Activated B cell treated with CpG ODN at 0.5 μM for 24 hours (primary cell): ENCODE measurements around the gene ADCK2. TPM values are rescaled to one million over a fixed set of nuclear protein-coding genes. Genes with fewer than 3 reads are reported as not detected.

ENCODE experiments used
- ATAC-seq: fragments of 200-7000 bp; cut with Tn5 transposase; one replicate; pipeline ENCODE4 v1.10.0; 2021; ENCODE audit warnings: low read depth, mild to moderate bottlenecking, moderate library complexity
- CTCF ChIA-PET: fragments of 350-600 bp; sonication (Branson Sonifier 250); formaldehyde crosslinking; loops from one replicate; lab custom pipeline; 2021; ENCODE audit warnings: antibody characterized with exemption; lab: Charles Lee
- POLR2A ChIA-PET: fragments of 350-600 bp; sonication (Branson Sonifier 250); formaldehyde crosslinking; loops from one replicate; lab custom pipeline; 2021; ENCODE audit warnings: antibody characterized with exemption; lab: Charles Lee
- DNase-seq: peaks from one replicate; pipeline ENCODE4 v3.0.0; 2022
- H3K27ac Mint-ChIP-seq: one replicate; pipeline ENCODE4 v1.8.0; 2020; ENCODE audit warnings: mixed read lengths
- H3K27me3 Mint-ChIP-seq: one replicate; pipeline ENCODE4 v1.8.0; 2021; ENCODE audit warnings: mixed read lengths
- H3K36me3 Mint-ChIP-seq: one replicate; pipeline ENCODE4 v1.8.0; 2021; ENCODE audit warnings: low read depth, mixed read lengths
- H3K4me1 Mint-ChIP-seq: one replicate; pipeline ENCODE4 v1.8.0; 2021; ENCODE audit warnings: mixed read lengths
- H3K4me3 Mint-ChIP-seq: one replicate; pipeline ENCODE4 v1.8.0; 2020; ENCODE audit warnings: mild to moderate bottlenecking, mixed read lengths
- H3K9me3 Mint-ChIP-seq: one replicate; pipeline ENCODE4 v1.8.0; 2020; ENCODE audit warnings: mixed read lengths
- intact Hi-C: fragments of 100-400 bp; cut with micrococcal nuclease; formaldehyde crosslinking; loops from one replicate; pipeline ENCODE4 v1.15.1; 2024
- total RNA-seq: library from RNA; stranded (reverse); gene quantifications from 2 replicates; pipeline ENCODE4 v1.2.3, GENCODE V29; 2022
- TF ChIP-seq, protein P1 (sequence below): fragments of 200-600 bp; IDR thresholded peaks from one replicate; pipeline ENCODE4 v1.8.0; 2022; ENCODE audit warnings: antibody characterized with exemption, mild to moderate bottlenecking

ADCK2 gene
- total RNA-seq, 1 donor from 2014 or later, result 19.1 TPM

DNA sequence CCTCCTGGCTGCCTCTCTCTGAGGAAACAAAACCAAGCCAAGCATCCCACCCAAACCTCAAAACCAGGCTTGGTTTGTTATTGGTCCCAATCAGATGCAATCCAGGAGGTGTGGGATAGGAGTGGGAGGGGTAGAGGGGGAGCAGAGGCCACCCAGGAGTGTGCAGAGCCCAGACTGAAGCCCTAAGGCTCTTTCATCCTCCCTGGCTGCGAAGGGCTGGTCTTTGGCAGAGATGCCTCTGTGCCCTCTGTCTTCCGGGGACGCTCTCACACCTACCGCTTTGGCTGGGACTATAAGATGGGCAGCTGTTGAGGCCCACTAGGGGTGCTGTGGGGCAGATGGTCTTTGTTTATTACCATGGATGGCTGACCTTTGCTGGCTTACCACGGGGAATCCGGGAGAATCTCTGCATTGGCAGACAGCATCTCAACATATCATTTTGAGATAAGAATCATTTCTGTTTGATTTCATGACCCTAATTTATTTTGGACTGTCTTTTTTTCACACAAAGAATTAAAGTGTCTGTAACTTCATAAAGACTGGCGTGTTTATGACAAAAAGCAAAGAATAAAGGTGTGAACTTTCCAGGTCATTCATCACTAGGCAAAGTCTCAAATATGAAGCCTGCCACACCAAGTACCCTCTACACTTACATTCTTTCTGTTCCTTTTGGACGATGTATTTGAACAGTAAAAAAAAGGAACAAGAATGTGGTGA, 25.7 kb upstream of the ADCK2 start:
- H3K9me3 Mint-ChIP-seq, result no peaks in the 10 kb centered on the region
- TF ChIP-seq, protein P1, sequence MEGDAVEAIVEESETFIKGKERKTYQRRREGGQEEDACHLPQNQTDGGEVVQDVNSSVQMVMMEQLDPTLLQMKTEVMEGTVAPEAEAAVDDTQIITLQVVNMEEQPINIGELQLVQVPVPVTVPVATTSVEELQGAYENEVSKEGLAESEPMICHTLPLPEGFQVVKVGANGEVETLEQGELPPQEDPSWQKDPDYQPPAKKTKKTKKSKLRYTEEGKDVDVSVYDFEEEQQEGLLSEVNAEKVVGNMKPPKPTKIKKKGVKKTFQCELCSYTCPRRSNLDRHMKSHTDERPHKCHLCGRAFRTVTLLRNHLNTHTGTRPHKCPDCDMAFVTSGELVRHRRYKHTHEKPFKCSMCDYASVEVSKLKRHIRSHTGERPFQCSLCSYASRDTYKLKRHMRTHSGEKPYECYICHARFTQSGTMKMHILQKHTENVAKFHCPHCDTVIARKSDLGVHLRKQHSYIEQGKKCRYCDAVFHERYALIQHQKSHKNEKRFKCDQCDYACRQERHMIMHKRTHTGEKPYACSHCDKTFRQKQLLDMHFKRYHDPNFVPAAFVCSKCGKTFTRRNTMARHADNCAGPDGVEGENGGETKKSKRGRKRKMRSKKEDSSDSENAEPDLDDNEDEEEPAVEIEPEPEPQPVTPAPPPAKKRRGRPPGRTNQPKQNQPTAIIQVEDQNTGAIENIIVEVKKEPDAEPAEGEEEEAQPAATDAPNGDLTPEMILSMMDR, result no peak
- ATAC-seq (peak; percentile 97), DNase-seq (peak; percentile 27)
- H3K27ac Mint-ChIP-seq, result peak overlapping the region; percentile 1
- intact Hi-C loops, result loop anchor here (2.0 kb wide), 1 partner anchor 50 kb away; the partner anchor contains the start of gene NDUFB2
- POLR2A ChIA-PET, result interaction anchor here (0.9 kb wide), 1 partner anchor 169 kb away, joined by 3 read pairs; no protein-coding TSS in a partner anchor
- CTCF ChIA-PET, result no interaction called here
- peaks cover 12% of the 10 kb centered on the region for H3K4me1 Mint-ChIP-seq
- no peak overlapping the region for H3K4me3 Mint-ChIP-seq
- peaks cover 9% of the 10 kb centered on the region for H3K27me3 Mint-ChIP-seq
- no peaks in the 10 kb centered on the region for H3K36me3 Mint-ChIP-seq

- TF ChIP-seq, protein P1, result no peak
- H3K27me3 Mint-ChIP-seq, result peaks cover 2% of the 10 kb centered on the region
- peaks cover 12% of the 10 kb centered on the region for H3K4me1 Mint-ChIP-seq
- ChIA-PET CTCF (no interaction called here), POLR2A (no interaction called here)
- ATAC-seq (no peak), DNase-seq (no peak)
- H3K27ac Mint-ChIP-seq, result no peak overlapping the region
- H3K4me3 Mint-ChIP-seq, result no peak overlapping the region
- intact Hi-C loops, result no loop called here
- no peaks in the 10 kb centered on the region for H3K36me3 Mint-ChIP-seq
- H3K9me3 Mint-ChIP-seq, result no peaks in the 10 kb centered on the region
Measured at GRCh38 chr7:140649556-140650205, 23.1 kb upstream of the ADCK2 start.

- CTCF ChIA-PET, result interaction anchor here (4.4 kb wide), 1 partner anchor 132 kb away, joined by 50 read pairs; no protein-coding TSS in a partner anchor
- Mint-ChIP-seq H3K4me3 (no peak overlapping the region), H3K27ac (no peak overlapping the region), H3K27me3 (peaks cover 2% of the 10 kb centered on the region), H3K4me1 (peaks cover 12% of the 10 kb centered on the region), H3K9me3 (no peaks in the 10 kb centered on the region), H3K36me3 (no peaks in the 10 kb centered on the region)
- POLR2A ChIA-PET, result no interaction called here
- intact Hi-C loops, result no loop called here
- DNase-seq (no peak), ATAC-seq (no peak)
- TF ChIP-seq, protein P1, result no peak
Measured at GRCh38 chr7:140650367-140650766, 22.4 kb upstream of the ADCK2 start.

- intact Hi-C loops, result loop anchor here (1.0 kb wide), 2 partner anchors 135 to 178 kb away; no protein-coding TSS in a partner anchor
- POLR2A ChIA-PET, result interaction anchor here (1.1 to 1.3 kb wide), 2 partner anchors 19 to 177 kb away, joined by 3 read pairs; partner anchors contain the start of gene ADCK2
- H3K4me1 Mint-ChIP-seq, result peaks cover 20% of the 10 kb centered on the region
- DNase-seq (peak; percentile 28), ATAC-seq (no peak)
- no peak overlapping the region for H3K4me3 Mint-ChIP-seq
- no peaks in the 10 kb centered on the region for H3K9me3 Mint-ChIP-seq
- peaks cover 2% of the 10 kb centered on the region for H3K27me3 Mint-ChIP-seq
- TF ChIP-seq, protein P1, result peak; percentile 31
- H3K36me3 Mint-ChIP-seq, result no peaks in the 10 kb centered on the region
- no peak overlapping the region for H3K27ac Mint-ChIP-seq
- CTCF ChIA-PET, result interaction anchor here (0.6 to 4.4 kb wide), 9 partner anchors 12 to 177 kb away, joined by 3 to 50 read pairs (median 3); no protein-coding TSS in a partner anchor
Measured at GRCh38 chr7:140653319-140654108, 19.2 kb upstream of the ADCK2 start.
